SH-SY5Y (cell line): ENCODE measurements around the gene MPZL1.

ENCODE experiments used
- GATA2 ChIP-seq: IDR thresholded peaks from 2 replicates; pipeline ENCODE4 v1.6.1; 2011; ENCODE audit warnings: mild to moderate bottlenecking, low read depth, low read length
- GATA3 ChIP-seq: IDR thresholded peaks from 2 replicates; pipeline ENCODE4 v1.6.1; 2011; ENCODE audit warnings: low read depth, mild to moderate bottlenecking, low read length, moderate library complexity

The MPZL1 gene

DNA sequence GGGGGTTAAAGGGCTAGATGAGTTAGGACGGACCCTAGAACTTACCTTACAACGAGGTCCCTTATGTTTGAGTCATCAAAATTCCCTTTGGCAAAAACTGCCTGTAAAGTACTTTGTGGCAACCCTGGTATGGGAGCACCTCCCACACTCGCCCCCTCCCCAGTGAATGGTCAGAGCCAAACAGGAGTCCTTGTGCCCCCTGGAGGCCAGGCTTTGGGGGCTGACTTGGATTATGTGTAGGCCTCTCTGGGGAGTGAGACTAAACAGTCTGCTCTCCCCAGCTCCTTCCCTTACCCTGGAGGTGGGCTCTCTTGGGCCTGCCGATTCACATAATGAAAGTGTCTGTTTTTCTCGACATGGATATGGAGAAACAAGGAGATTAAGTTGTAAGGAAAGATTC, 110.9 kb downstream of the MPZL1 start:
- TF ChIP-seq GATA3 (no peak), GATA2 (no peak)

DNA sequence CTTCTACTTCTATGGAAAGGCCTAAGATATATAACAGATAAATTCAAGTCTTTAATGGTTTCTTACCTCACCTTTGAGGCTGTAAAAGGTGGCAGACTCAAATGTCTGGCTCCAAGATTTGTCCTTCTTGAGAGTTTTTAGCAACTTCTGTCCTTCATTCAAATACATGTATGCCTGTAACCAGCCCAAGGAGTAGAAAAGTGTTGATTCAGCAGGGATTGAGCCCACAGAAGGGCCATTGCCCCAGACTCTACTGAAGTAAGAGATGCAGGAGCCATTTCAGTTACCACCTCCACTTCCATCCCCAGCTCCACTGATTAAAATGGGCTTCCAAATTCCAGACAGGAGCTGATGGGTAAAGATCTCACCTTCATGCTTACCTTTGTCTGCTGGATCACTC, 112.1 kb downstream of the MPZL1 start:
- no peak for TF ChIP-seq GATA2
- TF ChIP-seq GATA3: no peak

DNA sequence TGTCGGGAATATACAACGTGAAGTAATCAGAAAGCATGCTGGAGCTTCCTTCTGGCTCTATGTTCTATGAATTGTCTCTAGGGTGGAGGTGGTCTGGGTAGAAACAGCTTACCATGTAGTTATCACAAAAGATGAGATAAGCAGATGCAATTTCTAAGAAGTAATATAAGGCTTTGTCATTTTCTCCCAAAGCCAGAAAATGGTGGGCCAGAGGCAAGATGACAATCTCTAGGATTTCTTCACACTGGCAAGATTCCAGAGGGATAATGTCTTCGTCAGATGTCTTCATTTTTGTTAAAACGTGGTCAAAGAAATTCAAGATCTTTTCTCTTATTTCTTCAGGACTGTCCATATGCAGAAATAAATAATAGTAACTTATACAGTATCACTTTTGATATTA, 114.4 kb downstream of the MPZL1 start:
- no peak for TF ChIP-seq GATA3
- TF ChIP-seq GATA2: no peak

DNA sequence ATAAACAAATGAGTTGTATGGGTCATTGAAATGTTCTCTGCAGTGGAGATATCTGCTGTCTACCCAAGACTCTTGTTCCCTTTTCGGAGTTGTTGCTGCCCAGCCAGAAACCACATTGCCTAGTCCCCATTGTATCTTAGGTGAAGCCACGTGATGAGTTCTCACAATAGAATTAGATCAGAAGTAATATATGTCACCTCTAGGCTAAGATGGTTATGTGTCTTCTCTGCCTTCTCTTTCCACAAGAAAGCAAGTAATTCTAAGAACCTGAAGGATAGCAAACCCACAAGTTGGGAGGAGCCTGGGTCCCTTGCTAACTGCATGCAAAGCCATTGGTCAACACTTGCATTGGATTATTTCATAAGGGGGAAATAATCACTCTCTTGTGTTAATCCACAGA, 115.5 kb downstream of the MPZL1 start:
- no peak for TF ChIP-seq GATA2
- no peak for TF ChIP-seq GATA3

DNA sequence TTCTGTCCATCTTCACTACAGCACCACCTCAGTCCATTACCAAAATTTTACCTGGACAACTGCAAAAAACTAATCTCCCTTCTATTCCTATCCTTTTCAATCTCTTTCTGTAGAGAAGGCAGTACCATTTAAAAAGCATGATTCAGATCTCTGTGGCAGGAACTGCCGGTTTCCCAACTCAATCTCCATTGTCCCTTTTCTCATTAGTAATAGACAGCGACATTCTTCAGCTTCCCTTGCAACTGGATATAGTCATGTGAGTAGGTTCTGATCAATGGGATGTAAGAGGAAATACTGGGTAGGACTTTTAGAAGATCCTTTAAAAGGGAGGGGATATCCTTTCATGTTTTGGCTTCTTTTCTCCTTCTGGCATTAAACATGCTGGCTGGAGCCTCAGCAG, 117.2 kb downstream of the MPZL1 start:
- no peak for TF ChIP-seq GATA3
- TF ChIP-seq GATA2: no peak
